Nephron progenitor cell (in vitro differentiated cells): Measurements from ENCODE around the gene DTD1.
"Not testable (repeated sequence)": the region's sequence is repeated elsewhere in the genome, so short reads cannot be mapped to it uniquely, and the experiment has no call there.

ENCODE experiments used
- DNase-seq: peaks from one replicate; pipeline ENCODE4 v3.0.0; 2021
- H3K27ac Mint-ChIP-seq: 2 replicates; pipeline ENCODE4 v1.8.0; 2021; ENCODE audit warnings: mild to moderate bottlenecking, moderate library complexity, mixed read lengths
- H3K27me3 Mint-ChIP-seq: 2 replicates; pipeline ENCODE4 v1.8.0; 2021; ENCODE audit warnings: mild to moderate bottlenecking, low read depth, mixed read lengths; ENCODE audit not compliant: poor library complexity
- H3K36me3 Mint-ChIP-seq: 2 replicates; pipeline ENCODE4 v1.8.0; 2021; ENCODE audit warnings: low read depth, mixed read lengths
- H3K4me1 Mint-ChIP-seq: 2 replicates; pipeline ENCODE4 v1.8.0; 2021; ENCODE audit warnings: mixed read lengths
- H3K4me3 Mint-ChIP-seq: 2 replicates; pipeline ENCODE4 v1.8.0; 2021; ENCODE audit warnings: mild to moderate bottlenecking, moderate library complexity, mixed read lengths
- H3K9me3 Mint-ChIP-seq: 2 replicates; pipeline ENCODE4 v1.8.0; 2021; ENCODE audit warnings: mild to moderate bottlenecking, moderate library complexity, mixed read lengths
- TF ChIP-seq, protein P1 (sequence below): fragments of 200-600 bp; sonication (generic); IDR thresholded peaks from 2 replicates; pipeline ENCODE4 v1.5.0; 2021; ENCODE audit warnings: antibody characterized with exemption

Gene DTD1

DNA sequence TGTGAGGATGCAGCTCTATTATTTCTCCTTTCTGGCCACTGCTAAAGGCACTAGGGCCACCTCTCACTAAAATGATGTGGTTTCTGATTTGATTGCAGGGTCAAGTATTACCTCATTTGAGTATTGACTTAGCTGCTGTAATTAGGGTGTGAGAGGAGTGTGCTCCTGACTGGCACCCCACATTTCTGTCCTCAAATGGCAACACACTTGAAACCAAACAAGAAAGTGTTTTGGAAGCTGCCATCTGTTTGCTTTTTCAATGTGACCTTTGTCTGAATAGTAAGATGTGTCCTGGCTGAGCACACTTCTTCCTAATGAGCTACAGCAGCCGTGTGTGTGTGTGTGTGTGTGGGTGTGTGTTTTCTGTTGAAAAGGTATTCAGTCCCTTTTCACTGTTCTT, 162.9 kb downstream of the DTD1 start:
- peaks cover 7% of the 10 kb centered on the region for H3K27me3 Mint-ChIP-seq
- H3K36me3 Mint-ChIP-seq, result peaks cover 4% of the 10 kb centered on the region
- H3K4me3 Mint-ChIP-seq, result no peak overlapping the region
- H3K9me3 Mint-ChIP-seq, result peaks cover 7% of the 10 kb centered on the region
- TF ChIP-seq, protein P1, sequence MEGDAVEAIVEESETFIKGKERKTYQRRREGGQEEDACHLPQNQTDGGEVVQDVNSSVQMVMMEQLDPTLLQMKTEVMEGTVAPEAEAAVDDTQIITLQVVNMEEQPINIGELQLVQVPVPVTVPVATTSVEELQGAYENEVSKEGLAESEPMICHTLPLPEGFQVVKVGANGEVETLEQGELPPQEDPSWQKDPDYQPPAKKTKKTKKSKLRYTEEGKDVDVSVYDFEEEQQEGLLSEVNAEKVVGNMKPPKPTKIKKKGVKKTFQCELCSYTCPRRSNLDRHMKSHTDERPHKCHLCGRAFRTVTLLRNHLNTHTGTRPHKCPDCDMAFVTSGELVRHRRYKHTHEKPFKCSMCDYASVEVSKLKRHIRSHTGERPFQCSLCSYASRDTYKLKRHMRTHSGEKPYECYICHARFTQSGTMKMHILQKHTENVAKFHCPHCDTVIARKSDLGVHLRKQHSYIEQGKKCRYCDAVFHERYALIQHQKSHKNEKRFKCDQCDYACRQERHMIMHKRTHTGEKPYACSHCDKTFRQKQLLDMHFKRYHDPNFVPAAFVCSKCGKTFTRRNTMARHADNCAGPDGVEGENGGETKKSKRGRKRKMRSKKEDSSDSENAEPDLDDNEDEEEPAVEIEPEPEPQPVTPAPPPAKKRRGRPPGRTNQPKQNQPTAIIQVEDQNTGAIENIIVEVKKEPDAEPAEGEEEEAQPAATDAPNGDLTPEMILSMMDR, result no peak
- peaks cover 32% of the 10 kb centered on the region for H3K4me1 Mint-ChIP-seq
- DNase-seq, result no peak
- H3K27ac Mint-ChIP-seq, result peak overlapping the region; percentile 66

- Mint-ChIP-seq H3K4me1 (peaks cover 22% of the 10 kb centered on the region), H3K27ac (no peak overlapping the region), H3K36me3 (no peaks in the 10 kb centered on the region), H3K4me3 (no peak overlapping the region), H3K27me3 (peaks cover 3% of the 10 kb centered on the region), H3K9me3 (peaks cover 23% of the 10 kb centered on the region)
- TF ChIP-seq, protein P1, result no peak
- DNase-seq, result no peak
Observed at GRCh38 chr20:18754030-18754652, 166.3 kb downstream of the DTD1 start.

DNA sequence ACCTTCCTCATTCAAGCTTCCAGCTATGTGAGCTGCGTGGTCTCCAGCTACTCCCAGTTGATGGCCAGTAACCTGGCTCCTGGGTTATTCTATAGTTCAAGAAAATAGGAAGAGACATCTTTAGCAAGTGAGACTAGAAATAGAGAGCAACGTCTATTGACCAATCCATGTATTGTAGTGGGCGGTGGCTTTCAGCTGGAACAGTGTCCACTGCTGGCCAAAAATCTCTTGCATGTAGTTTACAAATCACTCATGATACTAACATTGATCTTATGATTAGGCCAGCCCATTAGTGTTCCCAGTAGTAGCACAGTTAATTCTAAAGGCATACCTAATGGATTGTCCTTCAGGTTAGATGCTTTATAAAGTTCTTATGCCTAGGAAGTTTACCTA, 166.8 kb downstream of the DTD1 start:
- DNase-seq, result no peak
- Mint-ChIP-seq H3K36me3 (peaks cover under 1% of the 10 kb centered on the region), H3K4me3 (no peak overlapping the region), H3K27ac (no peak overlapping the region), H3K27me3 (peaks cover 3% of the 10 kb centered on the region), H3K9me3 (peaks cover 26% of the 10 kb centered on the region), H3K4me1 (peaks cover 17% of the 10 kb centered on the region)
- TF ChIP-seq, protein P1, result no peak

- Mint-ChIP-seq H3K36me3 (peaks cover 41% of the 10 kb centered on the region), H3K9me3 (peaks cover 53% of the 10 kb centered on the region)
- not testable (repeated sequence) for H3K4me1 Mint-ChIP-seq, H3K27ac Mint-ChIP-seq, H3K27me3 Mint-ChIP-seq, DNase-seq, H3K4me3 Mint-ChIP-seq
Observed at GRCh38 chr20:18760852-18761251, 173.0 kb downstream of the DTD1 start.

GRCh38 chr20:18767676-18768075, 179.8 kb downstream of the DTD1 start:
- Mint-ChIP-seq H3K27me3 (peaks cover 5% of the 10 kb centered on the region), H3K36me3 (peaks cover 28% of the 10 kb centered on the region), H3K27ac (no peak overlapping the region), H3K4me3 (no peak overlapping the region), H3K9me3 (peaks cover 4% of the 10 kb centered on the region), H3K4me1 (no peaks in the 10 kb centered on the region)
- no peak for DNase-seq
- TF ChIP-seq, protein P1, result no peak

- TF ChIP-seq, protein P1, result no peak
- Mint-ChIP-seq H3K4me1 (peaks cover 4% of the 10 kb centered on the region), H3K27me3 (peaks cover 9% of the 10 kb centered on the region), H3K27ac (no peak overlapping the region), H3K36me3 (no peaks in the 10 kb centered on the region), H3K9me3 (no peaks in the 10 kb centered on the region), H3K4me3 (no peak overlapping the region)
- DNase-seq, result no peak
Observed at GRCh38 chr20:18773566-18773965, 185.7 kb downstream of the DTD1 start.
